NCI-H2227 treated with DMSO at 0.1 percent for 48 hours (cell line): Measurements from ENCODE around the gene NCOA3.

Experiments used
- DNase-seq: peaks from one replicate; lab custom pipeline; 2025; lab: John Stamatoyannopoulos, UW

NCOA3 gene

DNA sequence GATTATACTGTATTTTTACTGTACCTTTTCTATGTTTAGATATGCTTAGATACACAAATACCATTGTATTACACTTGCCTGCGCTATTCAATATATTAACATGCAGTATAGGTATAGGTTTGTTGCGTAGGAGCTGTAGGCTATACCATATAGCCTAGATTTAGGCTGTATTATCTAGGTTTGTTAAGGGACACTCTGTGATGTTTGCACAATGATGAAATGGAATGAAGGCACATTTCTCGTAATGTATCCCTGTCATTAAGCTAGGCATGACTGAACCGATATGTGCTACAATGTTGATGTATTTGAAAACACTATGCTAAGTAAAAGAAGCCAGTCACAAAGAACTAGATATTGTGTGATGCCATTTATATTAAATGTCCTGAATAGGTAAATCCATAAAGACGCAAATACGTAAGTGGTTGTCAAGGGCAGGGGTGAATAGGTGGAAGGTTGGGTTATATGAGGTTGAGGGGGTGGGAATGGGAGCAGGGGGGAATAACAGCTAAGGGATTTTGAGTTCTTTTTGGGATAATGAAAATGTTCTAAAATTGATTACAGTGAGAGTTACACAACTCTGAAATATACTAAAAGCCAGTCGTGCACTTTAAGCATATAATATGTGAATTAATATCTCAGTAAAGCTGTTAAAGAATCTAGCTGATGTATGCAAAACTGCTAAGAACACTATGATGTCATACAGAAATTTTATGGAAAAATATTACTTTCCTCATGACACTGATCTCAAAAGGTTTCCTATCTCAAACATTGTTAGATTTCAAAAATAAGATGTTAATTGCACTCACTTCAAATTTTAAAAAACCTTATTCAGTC, 97.4 kb downstream of the NCOA3 start:
- DNase-seq = no peak

DNA sequence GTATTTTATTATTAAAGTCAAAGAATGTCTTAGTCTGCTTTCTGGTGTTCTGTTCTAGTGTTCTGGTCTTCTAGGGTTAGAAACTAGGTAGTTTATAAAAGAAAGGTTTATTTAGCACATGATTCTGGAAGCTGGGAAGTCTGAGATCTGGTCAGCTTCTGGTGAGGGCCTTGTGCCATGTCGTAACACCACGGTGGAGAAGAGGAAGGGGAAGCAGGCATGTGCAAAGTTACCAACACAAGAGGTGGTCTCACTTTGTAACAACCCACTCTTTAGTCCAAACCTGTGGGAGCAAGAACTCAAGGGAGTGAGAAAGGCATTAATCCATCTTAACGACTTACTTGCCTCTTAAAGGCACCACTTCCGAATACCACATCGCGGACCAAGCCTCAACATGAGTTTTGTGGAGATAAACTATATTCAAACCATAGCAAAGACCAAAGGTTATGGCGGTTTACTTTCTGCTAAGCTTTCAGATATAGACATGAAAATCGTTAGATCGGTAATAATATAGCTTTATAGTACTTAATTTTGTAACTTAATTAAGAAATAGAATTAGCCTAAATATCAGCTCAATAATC, 99.4 kb downstream of the NCOA3 start:
- no peak for DNase-seq

DNA sequence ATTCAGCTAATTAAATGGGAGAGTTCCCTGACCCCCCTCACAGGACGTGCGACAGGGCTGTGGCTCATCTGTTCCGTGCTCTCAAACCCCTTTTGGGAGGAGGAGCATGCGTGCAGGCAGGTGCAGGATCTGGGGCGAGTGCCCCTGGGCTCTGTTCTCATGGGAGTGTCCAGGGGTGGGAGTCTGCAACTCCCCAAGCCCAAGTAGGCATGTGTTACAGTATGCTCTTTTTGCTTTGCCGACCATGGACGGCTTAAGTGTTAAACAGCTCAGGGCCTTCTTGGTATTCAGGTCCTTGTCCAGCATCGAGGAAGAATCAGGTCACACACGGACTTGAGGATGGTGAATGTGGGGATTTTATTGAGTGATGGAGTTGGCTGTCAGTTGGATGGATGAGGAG, 101.6 kb downstream of the NCOA3 start:
- DNase-seq = no peak

DNA sequence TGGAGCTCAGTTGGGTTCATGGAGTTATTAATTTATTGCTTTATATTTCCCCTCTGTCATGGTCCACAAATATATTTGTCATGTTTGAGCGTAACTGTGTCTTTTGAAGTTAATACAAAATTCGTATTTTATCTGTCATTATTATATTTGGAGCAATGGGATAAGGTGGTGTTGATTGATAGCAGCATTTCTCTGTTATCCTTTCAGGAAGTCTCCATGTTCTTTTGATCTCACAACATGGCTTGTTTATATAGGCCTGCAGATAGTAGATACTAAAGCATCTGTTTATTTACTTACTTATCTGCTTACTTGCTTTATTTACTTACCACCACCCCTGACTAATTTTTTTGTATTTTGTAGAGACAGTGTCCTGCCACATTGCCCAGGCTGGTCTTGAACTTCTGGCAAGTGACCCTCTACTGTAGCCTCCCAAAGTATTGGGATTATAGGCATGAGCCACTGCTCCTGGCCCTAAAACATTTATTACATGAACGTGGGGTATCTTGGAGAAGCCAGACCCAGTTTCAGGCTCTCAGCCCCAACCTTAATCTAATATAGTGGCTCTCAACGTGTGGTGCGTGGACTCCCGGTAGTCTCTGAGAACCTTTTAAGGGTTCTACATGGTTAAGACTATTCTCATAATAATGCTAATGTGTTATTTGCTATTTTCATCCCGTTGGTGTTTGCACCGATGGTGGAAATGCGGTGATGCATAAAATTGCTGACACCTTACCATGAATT, 104.2 kb downstream of the NCOA3 start:
- no peak for DNase-seq

DNA sequence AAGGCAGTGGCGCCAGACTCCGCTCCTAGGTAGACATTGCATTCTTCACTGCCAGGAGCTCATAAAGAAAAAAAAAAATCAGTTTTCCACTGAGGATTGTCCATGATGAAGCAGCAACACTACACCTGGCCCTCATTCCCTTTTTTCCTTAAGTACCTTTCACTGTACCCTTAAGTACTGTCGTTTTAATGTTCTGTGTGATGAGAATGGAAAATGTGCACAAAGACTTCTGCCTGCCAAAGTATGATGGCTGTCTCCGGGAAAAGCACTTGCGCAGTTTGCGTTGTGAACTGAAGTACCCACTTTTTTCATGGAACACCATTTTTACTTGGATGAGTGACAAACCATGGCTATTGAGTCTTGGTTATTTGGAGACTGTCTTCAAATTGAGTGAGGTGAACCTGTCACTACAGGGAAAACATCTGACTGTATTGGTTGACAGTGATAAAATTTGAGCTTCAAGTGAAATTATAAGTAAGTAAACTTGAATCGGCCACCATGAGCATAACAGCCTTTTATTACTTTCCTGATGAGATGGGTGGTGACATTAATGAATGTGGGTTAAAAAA, 104.8 kb downstream of the NCOA3 start:
- DNase-seq = peak; percentile 50

DNA sequence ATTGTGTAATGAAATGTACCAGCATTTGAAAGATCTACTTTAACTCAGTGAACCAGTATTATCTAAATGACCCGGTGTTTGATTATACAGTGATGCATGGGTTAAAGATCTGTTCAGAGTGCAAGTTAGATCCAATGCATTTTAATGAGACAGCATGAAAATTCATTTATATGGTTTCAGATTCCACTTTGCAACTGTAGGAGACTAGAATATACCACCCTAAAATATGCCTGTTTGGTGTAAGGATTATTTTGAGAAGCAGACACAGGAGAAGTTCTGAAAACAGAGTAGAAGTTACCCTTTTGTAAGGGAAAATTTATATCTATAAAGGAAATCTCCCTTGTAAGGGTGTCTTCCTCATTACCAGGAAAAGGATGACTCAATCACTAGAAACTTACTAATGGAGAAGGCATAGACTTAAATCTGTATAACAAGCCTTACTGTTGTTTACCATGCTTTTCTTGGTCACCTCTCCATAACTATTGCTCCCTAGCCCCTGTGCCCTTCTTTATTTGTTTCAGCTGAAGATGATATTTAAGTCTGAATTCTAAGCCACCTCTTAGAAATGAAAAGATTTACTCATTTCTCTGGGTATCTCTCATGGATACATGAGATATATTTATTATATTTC, 105.4 kb downstream of the NCOA3 start:
- no peak for DNase-seq

DNA sequence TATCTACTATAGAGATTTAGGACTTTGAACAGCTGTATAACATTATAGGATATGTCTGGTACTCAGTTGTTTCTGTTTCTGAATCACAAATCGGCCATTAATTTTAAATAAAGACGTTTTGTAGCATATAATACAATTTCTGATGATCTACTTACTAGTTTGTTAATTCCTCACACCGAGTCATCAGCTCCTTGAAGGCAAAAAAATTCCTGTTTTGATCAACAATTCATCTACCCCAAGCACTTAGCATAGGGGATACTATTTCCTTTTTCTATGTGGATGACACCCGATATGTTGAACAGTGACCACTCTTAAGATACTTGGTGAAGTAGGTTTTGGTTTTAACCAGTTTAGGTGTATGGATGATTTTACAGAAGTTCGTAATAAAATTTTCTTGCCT, 107.3 kb downstream of the NCOA3 start:
- no peak for DNase-seq

DNA sequence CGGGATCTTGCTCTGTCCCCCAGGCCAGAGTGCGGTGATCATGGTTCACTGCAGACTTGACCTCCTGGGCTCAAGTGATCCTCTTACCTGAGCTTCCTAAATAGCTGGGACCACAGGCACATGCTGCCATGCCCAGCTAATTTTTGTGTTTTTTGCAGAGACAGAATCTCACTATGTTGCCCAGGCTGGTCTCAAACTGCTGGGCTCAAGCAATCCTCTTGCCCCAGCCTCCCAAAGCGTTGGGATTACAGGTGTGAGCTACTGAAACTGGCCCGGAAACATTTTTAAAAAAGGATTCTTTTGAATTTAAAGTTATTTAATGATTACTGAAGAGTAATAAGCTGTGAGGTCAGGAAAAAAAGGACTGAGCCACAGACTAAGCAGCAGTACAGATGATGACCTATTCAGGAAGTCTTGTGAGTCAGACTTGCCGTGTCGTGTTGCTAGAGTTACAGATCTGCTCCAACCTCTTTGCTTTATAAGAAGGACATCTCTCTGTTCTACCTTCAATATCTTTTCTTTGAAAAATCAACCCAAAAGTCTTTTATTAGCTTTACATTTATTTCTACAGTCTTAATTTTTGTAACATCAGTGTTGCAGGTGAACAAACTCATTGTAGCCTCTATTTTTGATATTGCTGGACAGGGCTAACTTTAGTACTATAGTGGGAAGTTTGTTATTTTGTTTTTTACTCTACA, 108.7 kb downstream of the NCOA3 start:
- no peak for DNase-seq

DNA sequence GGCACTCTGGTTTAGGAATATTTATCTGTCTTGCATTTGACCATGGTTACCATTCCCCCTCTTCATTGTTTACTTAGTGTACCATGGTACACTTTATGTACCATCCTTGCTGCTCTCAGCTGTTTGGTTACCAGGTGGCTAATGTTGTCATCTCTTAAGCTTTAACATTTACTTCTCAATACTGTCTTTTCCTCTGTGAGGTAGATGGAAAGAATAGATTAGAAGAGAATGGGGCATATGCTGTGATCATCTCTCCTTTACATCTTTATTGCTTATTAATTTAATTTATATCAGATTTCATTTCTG, 109.2 kb downstream of the NCOA3 start:
- no peak for DNase-seq

DNA sequence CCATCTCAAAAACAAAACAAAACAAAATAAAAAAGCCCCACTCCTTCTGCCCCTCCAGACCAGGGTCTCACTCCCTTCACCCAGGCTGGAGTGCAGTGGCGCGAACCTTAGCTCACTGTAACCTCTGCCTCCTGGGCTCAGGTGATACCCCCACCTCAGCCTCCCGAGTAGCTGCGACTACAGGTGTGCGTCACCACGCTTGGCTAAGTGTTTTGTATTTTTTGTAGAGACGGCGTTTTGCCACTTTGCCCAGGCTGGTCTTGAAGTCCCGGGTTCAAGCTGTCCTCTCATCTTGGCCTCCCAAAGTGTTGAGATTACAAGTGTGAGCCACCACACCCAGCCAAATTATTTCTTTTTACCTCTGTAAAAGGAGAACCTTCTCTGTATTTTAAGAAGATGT, 110.1 kb downstream of the NCOA3 start:
- DNase-seq = no peak

DNA sequence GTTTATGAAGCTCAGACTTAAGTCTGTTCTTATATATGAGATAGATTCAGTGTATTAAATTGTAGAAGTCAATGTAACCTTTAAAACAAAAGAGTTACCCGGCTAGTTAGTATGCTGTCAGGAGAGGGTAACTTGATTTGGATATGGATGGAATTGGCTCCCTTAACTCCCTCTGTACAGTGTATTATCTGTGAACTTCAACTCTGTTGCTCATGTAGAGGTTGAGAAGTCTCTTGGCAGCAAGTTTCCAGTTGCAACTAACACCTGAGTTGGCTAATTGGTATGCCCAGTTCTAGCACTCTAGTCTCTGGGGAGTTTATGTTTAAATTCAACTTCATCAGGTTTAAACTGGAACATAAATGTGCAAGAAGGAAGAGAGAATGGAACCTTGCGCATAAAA, 111.0 kb downstream of the NCOA3 start:
- no peak for DNase-seq

DNA sequence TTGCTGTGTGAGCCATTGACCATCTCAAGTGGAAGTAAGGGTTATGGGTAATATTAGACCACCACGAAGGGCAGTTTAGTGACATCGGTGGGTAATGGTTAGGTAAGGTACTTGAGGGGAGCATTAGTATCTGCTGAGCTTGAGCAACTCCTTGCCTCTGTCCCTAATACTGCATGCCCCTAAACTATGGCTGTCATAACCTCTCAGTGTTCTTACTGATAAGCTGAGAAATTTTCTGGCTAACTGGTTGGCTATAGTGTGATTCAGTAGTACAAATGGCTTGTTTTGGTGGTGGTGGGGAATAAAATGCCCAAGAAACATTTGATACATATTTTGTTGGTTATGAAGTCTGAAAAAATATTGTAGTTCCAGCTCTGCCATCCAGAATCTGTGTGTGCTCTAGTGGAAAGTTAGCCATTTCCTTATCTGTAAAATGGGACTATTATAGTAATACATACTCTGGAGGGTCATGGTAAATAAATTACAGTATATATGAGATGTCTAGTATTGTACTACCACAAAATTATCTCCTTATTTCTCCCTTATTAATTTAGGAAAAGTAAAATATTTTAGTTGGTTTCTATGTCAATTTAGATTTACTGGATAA, 113.1 kb downstream of the NCOA3 start:
- DNase-seq = no peak

DNA sequence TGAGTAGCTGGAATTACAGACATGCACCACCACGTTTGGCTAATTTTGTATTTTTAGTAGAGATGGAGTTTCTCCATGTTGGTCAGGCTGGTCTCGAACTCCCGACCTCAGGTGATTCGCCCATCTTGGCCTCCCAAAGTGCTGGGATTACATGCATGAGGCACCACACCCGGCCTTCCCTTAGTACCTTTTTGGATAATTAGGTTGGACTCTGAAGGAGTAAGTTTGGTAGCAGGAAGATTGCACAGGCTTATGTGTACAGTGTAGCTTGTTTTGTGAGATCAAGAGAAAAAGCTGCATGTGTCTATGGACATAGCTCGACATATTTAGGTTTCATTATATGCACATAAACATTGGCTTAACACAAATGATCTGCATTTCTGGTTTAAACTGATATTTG, 116.8 kb downstream of the NCOA3 start:
- no peak for DNase-seq

DNA sequence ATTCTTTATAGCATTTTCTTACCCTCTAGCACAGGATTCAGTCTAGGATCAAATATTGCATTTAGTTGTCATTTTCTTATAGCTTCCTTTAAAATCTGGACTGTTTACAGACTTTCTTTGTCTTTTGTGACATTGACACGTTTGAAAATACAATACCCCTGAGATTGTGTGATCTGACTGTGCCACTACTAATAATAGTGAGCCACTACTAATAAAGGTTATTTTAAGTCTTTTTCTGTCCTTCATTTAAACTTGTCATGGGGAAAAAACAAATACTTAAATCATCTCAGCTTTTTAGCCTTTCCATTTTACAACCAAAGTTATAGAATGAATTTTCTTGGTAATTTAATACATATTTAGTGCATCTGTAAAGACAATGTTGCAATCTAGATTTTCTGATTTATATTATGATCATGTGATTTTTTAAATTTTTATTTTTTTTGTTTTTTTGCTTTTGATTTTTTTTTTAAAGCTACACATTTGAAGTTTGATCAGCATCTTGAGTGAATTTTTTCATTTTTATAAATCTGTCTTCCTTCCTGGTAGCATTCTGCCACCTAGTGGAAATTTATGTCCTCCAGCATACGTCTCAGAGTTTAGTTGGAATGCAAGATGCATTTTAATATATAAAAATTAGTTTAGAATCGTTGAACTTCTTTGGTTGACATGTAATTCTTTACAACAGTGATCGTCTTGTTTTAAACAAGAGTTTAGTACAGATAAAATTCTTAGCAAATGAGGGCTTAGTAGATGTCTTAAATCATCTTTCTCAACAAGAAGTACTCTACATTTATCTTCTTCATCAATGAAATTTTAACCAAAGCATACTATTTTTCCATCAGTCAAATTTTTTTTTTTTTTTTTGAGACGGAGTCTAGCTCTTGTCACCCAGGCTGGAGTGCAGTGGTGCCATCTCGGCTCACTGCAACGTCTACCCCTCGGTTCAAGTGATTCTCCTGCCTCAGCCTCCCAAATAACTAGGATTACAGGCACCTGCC, 119.4 kb downstream of the NCOA3 start:
- peak; percentile 61 for DNase-seq

DNA sequence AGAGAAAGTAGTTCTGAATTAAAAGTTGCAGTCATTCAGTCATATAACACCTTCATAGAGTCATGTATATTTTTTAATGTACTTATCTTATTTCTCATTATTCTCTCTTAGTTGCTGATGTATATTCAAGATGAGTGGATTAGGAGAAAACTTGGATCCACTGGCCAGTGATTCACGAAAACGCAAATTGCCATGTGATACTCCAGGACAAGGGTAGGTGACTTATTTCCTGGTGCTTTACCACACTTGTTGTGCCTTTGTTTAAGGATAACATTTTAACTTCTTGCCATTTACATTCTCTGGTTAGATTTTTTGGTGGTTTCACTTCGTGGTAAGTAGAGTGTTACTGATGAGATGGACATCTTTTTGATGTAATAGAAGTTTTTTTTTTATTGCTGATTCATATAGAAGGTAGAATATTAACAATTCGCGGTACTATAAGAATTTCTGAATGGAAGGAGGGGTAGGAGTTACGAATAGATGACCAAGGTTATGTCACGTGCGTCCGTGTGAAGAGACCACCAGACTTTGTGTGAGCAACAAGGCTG, 120.5 kb downstream of the NCOA3 start:
- no peak for DNase-seq

DNA sequence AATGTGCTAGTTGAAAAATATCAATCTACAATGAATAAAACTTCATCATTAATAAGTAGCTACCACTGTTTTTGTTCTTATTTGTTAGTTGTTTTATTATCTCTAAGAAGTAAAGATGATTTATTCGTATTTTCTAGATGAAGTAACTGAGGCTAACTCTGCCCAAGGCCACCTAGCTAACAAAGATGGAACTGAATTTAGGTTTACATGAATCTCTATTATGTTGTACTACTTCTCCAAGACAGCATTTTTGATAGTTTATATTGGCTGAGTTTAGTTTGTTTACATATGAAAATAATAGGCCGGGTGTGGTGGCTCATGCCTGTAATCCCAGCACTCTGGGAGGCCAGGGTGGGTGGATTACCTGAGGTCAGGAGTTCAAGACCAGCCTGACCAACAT, 121.5 kb downstream of the NCOA3 start:
- DNase-seq = no peak

DNA sequence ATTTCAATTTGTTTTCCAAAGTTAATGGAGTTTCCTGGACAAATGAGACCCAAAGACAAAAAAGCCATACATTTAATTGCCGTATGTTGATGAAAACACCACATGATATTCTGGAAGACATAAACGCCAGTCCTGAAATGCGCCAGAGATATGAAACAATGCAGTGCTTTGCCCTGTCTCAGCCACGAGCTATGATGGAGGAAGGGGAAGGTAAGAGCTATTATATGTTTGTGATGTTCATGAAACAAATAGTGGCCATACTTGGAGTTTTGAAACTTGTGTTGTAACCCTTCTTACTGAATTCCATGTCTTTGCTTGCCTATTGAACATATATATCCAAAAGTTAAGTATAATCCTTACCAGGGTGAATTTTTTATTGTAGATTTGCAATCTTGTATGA, 125.9 kb downstream of the NCOA3 start:
- no peak for DNase-seq

DNA sequence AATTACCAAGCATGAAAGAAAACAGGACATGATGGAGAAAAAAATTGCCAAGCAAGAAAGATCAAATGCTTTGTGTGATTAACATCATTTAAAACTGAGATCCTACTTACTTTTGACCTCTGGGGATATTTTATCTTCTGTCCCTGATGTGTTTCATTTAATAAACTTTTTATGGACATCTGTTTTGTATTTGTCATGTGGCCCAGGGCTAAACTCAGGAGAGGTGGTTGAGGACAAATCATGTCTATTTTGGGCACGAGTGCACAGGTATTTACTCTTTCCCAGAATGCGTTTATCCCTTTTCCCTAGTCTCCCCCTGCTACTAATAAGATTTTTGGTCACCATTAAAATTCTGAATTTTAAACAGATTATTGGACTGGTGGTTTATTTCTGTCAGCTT, 128.2 kb downstream of the NCOA3 start:
- DNase-seq = no peak

DNA sequence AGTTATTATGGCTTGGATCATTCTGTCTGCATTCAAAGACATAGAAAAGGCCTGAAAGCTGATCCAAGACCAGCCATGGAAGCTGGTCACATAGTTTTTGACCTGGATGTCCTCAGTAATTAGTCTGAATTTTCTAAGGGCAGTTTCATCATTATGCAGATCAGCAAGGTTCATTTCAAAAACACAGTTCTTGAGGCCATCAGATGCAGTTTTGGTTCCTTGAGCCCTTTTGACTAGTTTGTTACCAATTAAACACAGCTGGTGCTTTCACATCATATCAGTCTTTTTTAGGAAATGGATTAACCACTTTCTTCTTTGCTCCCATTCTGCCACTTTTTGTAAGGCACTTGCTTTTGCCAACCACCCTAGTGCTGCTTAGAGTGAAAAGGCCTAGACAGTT, 129.4 kb downstream of the NCOA3 start:
- DNase-seq = no peak

DNA sequence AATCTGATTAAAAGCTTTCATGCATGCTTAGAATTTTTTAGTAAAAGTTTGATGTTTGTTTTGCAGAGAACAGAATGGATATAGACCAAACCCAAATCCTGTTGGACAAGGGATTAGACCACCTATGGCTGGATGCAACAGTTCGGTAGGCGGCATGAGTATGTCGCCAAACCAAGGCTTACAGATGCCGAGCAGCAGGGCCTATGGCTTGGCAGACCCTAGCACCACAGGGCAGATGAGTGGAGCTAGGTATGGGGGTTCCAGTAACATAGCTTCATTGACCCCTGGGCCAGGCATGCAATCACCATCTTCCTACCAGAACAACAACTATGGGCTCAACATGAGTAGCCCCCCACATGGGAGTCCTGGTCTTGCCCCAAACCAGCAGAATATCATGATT, 133.6 kb downstream of the NCOA3 start:
- DNase-seq = no peak
